KOPT-K1 (cell line): Measurements from ENCODE around the gene SLC6A11.

ENCODE experiments used
- H3K27ac ChIP-seq: fragments of 200-600 bp; sonication (generic); 2 replicates; pipeline ENCODE4 v1.5.1; 2016; ENCODE audit warnings: antibody characterized with exemption, mild to moderate bottlenecking, low read depth, low read length; ENCODE audit not compliant: poor library complexity, severe bottlenecking
- H3K36me3 ChIP-seq: fragments of 200-600 bp; sonication (generic); 2 replicates; pipeline ENCODE4 v1.5.1; 2017; ENCODE audit warnings: antibody characterized with exemption, mild to moderate bottlenecking, low read length, moderate library complexity; ENCODE audit not compliant: insufficient read depth
- H3K9me3 ChIP-seq: fragments of 200-600 bp; sonication (generic); 2 replicates; pipeline ENCODE4 v1.5.1; 2017; ENCODE audit warnings: antibody characterized with exemption, low read length, mild to moderate bottlenecking; ENCODE audit not compliant: insufficient read depth, poor library complexity, severe bottlenecking

Gene SLC6A11

GRCh38 chr3:10950476-10951294 is 134.7 kb downstream of the SLC6A11 start:
- H3K27ac ChIP-seq: no peak overlapping the region
- no peaks in the 10 kb centered on the region for H3K36me3 ChIP-seq
- H3K9me3 ChIP-seq: no peaks in the 10 kb centered on the region

DNA sequence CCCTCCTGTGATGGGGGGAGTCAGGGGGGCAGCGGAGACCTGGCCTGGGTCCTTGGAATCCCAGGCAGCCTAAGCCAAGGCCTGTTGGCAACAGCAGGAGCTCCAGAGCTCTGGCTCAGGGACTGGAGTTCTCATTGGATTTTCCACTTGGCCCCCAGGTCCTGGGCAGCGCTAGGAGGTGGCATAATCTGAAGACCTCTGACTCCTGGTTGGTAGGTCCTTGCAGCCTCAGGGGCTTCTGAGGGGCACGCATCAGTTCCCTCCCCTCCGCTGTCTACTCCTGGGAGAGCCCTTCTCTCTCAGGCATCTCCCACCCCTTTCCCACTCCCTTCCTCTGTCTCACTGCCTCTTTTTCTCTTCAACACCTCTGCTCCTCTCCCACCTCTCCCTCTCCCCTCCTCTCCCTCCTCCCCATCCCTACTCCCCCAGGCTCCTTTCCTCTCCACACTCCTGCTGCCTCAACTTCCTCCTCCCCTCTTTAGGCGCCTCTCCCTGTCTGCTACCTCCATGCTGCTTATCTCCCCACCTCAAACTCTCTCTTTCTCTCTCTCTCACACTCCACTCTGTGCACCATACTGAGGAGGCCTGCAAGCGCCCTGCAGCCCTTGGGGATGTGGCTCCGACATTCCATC is 135.4 kb downstream of the SLC6A11 start:
- Histone ChIP-seq H3K27ac (no peak overlapping the region), H3K36me3 (no peaks in the 10 kb centered on the region), H3K9me3 (no peaks in the 10 kb centered on the region)

DNA sequence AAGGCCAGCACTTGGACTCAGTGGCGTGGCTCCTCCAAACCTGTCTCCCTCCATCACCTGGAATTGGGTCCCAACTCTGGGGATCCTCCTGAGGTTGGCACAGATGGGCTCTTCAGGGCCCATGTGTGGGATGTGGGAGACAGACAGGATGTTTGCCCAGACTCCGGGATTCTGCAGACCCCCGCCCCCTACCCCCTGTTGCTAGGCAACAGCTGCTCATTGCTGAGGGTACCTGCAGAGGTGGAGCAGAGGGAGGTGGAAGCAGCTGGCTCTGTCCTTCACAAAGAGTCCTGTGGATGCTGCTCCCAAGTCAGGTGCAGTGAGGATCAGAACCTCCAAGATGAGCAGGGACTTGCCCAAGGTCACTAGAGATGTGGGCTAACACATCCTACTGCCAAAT is 136.5 kb downstream of the SLC6A11 start:
- no peaks in the 10 kb centered on the region for H3K9me3 ChIP-seq
- no peak overlapping the region for H3K27ac ChIP-seq

DNA sequence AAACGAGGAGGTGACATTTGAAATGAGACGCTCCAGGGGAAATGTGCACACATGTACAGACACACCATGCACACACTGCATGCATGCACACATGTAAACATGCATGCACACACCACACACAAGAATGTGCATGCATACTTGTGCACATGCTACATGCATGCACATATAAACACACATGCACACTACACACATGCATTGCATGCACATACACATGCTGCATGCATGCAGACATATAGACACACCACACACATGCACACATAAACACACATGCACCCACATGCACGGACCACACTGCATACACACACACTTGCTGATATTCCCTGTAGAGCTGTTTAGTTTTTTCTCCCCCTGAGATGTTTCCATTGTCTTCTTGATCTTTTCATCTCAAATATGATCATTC is 138.7 kb downstream of the SLC6A11 start:
- H3K36me3 ChIP-seq: no peaks in the 10 kb centered on the region
- H3K9me3 ChIP-seq: no peaks in the 10 kb centered on the region
- H3K27ac ChIP-seq: no peak overlapping the region

More for the DNA sequence above, 136.5 kb downstream of the SLC6A11 start:
- H3K36me3 ChIP-seq: no peaks in the 10 kb centered on the region

GRCh38 chr3:10955711-10956453 is 139.9 kb downstream of the SLC6A11 start:
- H3K27ac ChIP-seq: no peak overlapping the region

GRCh38 chr3:10956531-10956930 is 140.5 kb downstream of the SLC6A11 start:
- no peak overlapping the region for H3K27ac ChIP-seq
- H3K36me3 ChIP-seq: no peaks in the 10 kb centered on the region
- no peaks in the 10 kb centered on the region for H3K9me3 ChIP-seq

More at GRCh38 chr3:10955711-10956453, 139.9 kb downstream of the SLC6A11 start:
- no peaks in the 10 kb centered on the region for H3K36me3 ChIP-seq
- H3K9me3 ChIP-seq: no peaks in the 10 kb centered on the region

- no peaks in the 10 kb centered on the region for H3K36me3 ChIP-seq
- no peaks in the 10 kb centered on the region for H3K9me3 ChIP-seq
- H3K27ac ChIP-seq: no peak overlapping the region
Measured at GRCh38 chr3:10956986-10957385, 141.0 kb downstream of the SLC6A11 start.

DNA sequence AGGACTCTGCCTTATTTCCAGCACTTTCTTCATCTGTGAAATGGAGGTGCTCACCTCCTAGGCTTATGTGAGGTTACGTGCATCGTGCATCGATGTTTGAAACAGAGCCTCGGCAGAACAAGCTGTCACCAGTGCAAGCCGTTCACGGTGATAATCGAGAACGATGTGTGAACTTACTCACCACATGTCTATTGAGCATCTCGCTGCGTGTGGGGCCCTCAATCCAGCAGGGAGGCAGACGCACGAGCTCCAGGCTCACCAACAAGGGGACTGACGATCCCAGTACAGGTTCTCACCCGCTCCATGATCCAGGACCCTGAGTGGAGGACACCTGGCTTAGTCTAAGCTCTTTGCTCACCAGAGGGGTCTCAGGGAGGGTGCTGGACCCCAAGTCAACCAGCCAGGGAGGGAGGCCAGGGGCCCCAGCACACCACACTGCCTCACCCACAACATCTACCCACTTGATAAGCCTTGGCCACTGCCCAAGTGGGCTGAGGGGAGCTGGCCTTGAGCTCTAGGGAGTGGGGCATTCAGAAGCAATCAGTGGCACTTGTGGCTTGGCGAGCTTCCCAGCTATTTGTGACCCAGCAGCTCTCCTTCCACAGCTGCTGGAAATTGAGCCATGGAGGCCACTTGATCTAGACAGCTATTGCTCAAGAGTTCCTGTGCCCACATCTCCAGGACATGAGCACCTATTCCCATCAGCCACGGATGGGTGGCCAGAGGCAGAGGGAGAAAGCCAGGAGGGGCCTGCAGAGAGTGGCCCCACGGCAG is 142.1 kb downstream of the SLC6A11 start:
- no peak overlapping the region for H3K27ac ChIP-seq
- H3K36me3 ChIP-seq: no peaks in the 10 kb centered on the region
- H3K9me3 ChIP-seq: no peaks in the 10 kb centered on the region

- Histone ChIP-seq H3K36me3 (no peaks in the 10 kb centered on the region), H3K27ac (no peak overlapping the region), H3K9me3 (no peaks in the 10 kb centered on the region)
Measured at GRCh38 chr3:10960255-10960654, 144.2 kb downstream of the SLC6A11 start.

DNA sequence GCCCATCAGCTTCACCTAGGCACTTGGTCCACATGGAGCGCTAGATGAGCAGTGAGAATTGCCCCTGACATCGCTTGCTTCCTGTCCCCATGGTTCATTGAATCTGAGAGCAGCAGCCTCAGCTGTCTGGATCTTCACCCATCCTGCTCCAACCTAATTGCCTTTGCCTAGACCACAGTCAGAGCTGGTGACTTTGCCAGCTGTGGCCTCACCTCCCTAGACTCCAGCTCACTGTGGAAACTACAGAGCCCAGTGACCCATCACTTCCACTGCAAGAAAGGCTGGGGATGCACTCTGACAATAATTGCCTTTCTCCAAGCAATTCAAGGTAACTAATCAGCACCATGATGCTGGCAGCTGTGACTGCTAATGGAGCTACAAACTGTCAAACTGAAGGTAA is 145.9 kb downstream of the SLC6A11 start:
- H3K36me3 ChIP-seq: no peaks in the 10 kb centered on the region
- H3K27ac ChIP-seq: no peak overlapping the region
- H3K9me3 ChIP-seq: no peaks in the 10 kb centered on the region

- no peak overlapping the region for H3K27ac ChIP-seq
Measured at GRCh38 chr3:10962481-10963036, 146.5 kb downstream of the SLC6A11 start.

DNA sequence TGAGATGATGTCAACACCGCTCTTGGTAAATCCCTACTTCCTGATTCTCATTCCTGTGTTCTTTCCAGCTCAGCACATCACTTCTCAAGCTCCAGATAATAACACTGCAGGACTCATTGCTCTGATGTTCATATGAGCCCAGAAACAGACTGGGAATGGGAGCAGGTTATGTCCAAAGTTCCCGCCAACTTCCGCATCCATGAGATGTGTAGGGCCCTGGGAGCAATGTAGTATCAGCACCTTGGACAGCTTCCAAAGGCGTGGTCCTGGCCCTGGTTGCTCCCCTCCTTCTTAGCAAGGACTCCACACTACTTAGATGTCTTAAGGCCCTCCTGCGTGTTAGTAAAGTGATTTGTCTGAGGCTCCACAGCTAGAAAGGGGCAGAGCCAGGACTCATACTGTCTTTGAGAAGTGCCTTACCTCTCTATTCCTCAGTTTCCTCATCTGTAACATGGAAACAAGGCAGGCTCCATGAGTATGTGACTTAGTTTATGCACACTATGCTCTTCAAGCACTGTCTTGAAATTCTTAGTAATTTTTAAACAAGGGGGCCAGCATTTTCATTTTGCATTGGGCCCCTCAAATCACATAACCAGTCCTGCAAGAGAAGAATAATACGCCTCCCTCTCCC is 148.6 kb downstream of the SLC6A11 start:
- H3K27ac ChIP-seq: no peak overlapping the region
- H3K36me3 ChIP-seq: no peaks in the 10 kb centered on the region
- no peaks in the 10 kb centered on the region for H3K9me3 ChIP-seq

More at GRCh38 chr3:10962481-10963036, 146.5 kb downstream of the SLC6A11 start:
- no peaks in the 10 kb centered on the region for H3K9me3 ChIP-seq
- no peaks in the 10 kb centered on the region for H3K36me3 ChIP-seq

DNA sequence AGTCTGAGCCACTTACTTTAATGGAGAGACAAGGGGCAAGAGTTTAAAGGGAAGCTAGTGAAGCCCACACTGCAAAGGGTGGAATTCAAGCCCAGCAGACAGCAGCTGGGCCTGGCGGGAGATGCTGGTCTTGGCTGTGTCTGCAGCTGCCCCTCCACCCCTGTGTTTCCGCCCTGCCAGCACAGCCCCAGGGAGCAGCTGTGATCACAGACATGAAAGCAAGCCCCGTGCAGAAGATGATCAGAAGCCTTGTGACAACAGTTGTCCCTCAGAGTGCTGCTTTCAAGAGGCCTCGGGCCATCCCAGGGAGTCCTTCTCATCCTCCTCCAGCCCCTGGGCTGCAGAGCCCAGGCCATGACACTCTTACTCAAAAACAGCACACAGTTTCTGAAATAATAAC is 152.4 kb downstream of the SLC6A11 start:
- no peaks in the 10 kb centered on the region for H3K36me3 ChIP-seq
- no peaks in the 10 kb centered on the region for H3K9me3 ChIP-seq
- no peak overlapping the region for H3K27ac ChIP-seq

DNA sequence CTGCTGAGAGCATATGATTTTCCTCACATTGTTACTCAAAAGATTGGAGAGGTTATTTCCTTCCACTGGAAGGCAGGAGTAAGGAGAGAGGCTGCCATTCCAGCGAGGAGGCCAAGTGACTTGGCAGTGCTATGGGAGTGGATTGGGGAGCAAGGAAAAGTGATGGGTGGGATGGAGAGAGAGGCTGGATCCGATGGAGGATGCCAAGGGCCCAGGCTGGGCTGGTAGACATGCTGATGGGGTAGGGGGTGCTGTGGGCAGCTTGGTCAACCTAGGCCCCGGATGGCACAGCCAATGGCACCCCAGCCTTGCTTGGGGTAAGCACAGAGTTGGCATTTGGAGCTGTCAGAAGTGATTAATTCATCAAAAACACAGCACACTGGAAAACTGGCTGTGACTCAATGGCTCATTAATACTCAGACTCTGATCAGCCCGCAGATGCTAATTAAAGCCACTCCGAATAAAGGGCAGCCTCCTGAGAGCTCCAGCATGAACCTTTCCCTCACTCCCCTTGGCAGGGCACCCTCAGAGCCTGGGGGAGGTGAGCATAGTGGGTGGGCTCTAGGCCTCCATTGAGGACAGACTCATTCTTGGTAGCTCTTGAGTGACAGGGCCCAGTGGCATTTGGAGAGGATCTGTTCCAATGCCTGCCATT is 154.4 kb downstream of the SLC6A11 start:
- H3K36me3 ChIP-seq: no peaks in the 10 kb centered on the region
- H3K27ac ChIP-seq: no peak overlapping the region
- H3K9me3 ChIP-seq: no peaks in the 10 kb centered on the region
